ENCODE data around the gene NUP85. TPM values are rescaled to one million over a fixed set of nuclear protein-coding genes. Genes with fewer than 3 reads are reported as not detected.

The NUP85 gene
- total RNA-seq, 4 donors from 2014 or later = 28.9 to 48.8 (median 41.0) TPM

- no peak for TF ChIP-seq CTCF (IDR thresholded peaks at IDR 0.05; ENCODE audit: low read depth)
Measured at GRCh38 chr17:75239214-75239613, 33.7 kb downstream of the NUP85 start.

DNA sequence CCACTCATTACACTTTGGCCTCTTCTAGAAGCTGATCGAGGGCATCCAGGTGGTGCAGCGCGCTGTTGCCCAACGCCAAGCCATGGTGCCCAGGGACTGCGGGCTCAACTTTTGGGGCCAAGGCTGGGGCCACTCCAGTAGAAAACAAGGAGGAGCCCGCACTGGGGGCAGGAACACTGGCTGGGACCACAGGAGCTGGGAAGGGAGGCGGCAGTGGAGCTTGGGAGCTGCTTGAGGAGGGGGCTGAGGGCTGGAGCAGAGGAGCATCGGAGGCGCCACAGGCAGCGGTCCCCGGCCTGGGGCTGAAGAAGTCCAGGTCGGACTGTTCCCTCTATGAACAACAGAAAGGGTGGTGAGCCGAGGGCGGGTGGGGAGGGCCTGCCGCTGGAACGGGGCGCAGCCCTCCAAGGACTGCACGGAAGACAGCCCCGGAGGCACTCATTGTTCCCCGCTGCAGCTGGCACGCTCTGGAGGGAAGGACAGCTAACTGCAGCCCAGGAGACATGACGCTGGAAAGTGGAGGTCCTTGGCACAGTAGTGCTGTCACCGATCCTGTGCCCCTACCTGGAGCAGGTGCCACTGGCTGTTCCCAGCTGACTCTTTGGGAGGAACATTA, 34.4 kb downstream of the NUP85 start:
- no peak for TF ChIP-seq CTCF (IDR thresholded peaks at IDR 0.05; ENCODE audit: low read depth)

DNA sequence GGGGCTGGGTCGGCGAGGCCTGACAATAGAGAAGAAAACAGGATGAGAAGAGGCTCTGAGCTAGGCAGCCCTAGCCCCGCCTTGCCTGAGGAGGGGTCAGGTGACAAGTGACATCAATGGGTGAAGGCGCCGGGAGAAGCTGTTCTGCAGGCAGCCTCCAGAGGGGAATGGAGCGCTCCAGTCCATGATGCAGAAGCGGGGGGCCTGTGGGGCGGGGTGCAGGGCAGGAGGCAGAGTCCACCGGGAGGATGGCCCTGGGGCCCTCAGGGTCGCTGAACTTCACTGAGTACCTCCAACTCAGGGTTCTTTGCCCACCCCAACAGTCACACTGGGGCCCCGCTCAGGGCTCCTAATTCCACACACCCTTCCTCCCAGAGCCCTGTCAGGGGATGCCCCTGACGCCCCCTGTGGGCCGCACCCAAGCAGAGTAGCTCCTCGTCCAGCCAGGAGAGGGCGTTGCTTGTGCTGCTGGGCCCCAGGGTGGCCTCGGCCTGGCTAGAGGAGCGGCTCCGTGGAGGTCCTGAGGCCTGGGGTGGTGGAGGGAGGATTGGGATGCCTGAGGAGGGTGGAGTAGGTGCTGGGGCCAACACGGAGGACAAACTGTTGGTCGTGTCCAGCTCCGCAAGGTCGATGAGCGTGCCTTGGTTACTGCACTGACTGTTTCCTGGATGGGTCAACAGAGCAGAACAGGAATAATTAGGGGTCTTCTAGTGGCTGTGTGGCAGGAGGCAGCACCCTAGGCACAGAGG, 35.1 kb downstream of the NUP85 start:
- TF ChIP-seq CTCF (IDR thresholded peaks at IDR 0.05; ENCODE audit: low read depth) = no peak

DNA sequence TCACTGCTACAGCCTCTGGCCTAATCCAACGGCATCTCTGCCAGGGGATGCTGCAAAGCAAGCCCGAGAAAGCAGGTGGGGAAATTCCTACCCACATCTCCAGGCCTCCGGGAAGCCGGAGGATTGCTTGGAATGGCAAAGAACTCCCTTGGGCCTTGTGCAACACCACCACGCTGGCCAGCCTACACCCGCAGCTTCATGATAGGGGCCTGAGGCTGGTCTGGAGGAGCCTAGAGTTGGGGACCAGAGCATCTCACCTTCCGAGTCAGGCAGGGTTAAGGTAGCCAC, 35.6 kb downstream of the NUP85 start:
- no peak for TF ChIP-seq CTCF (IDR thresholded peaks at IDR 0.05; ENCODE audit: low read depth)

DNA sequence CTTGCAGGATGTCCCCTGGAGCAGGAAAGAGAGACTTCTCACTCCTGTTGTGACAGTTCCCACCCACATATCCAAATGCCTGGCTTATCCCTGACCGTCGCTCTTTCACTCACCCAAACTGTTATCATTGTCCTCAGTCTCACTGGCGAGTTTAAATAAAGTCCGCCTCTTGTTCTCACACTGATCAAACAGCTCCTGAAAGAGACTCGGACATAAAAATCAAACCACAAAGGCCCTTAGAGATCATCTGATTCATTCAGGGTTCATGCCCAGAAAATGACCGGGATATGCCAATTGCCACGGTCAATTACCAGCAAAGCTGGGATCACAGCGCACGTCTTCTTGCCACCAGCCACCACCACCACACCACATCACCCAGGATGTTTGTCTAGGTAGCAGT, 36.0 kb downstream of the NUP85 start:
- TF ChIP-seq CTCF (IDR thresholded peaks at IDR 0.05; ENCODE audit: low read depth) = no peak

DNA sequence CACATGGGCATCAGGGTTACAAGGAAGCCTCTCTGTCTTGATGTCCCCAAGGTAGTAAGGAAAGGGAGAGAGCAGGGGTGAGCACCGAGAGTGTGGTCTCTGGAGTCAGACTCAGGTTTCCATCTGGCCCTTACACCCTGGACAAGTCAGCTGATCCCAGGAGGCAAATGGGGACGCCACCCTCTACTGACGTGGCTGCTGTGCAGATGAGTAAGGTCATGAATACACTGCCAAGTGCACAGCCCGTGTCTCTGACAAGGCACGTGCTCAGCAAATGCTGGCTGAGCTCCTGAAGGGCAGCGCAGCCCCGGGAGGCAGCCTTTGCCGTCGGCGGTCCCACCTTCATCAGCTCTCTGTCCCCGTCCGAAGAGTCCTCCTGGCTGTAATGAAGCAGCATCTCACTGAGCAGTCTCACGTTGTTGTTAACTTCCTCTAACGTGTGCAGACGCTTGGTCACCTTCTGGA, 36.5 kb downstream of the NUP85 start:
- no peak for TF ChIP-seq CTCF (IDR thresholded peaks at IDR 0.05; ENCODE audit: low read depth)

- no peak for TF ChIP-seq CTCF (IDR thresholded peaks at IDR 0.05; ENCODE audit: low read depth)
Measured at GRCh38 chr17:75242461-75243042, 37.1 kb downstream of the NUP85 start.

Data from subcutaneous adipose tissue (tissue), 4 donors.